SK-N-SH (cell line): Measurements from ENCODE around the gene NCS1.

ENCODE experiments used
- CTCF ChIP-seq: fragments of 200-600 bp; sonication (generic); IDR thresholded peaks from 2 replicates; pipeline ENCODE4 v1.6.1; 2017; ENCODE audit warnings: antibody characterized with exemption, mild to moderate bottlenecking, moderate library complexity
- POLR2AphosphoS5 ChIP-seq: IDR thresholded peaks from 2 replicates; pipeline ENCODE4 v1.6.1; 2012; ENCODE audit warnings: low read depth, low read length
- REST ChIP-seq: IDR thresholded peaks from 2 replicates; pipeline ENCODE4 v1.6.1; 2012; ENCODE audit warnings: mild to moderate bottlenecking, low read depth, low read length, moderate library complexity

- TF ChIP-seq CTCF (no peak), POLR2AphosphoS5 (no peak), REST (no peak)
Measured at GRCh38 chr9:130173666-130173983, 1.4 kb downstream of the NCS1 start.
